Pancreas (tissue), 10 donors: Measurements from ENCODE around the gene CYP27A1. TPM values are rescaled to one million over a fixed set of nuclear protein-coding genes. Genes with fewer than 3 reads are reported as not detected.
A peak's percentile ranks its signal among the peaks of the same experiment; 100 is the strongest.

ENCODE experiments used
- ATAC-seq, 4 donors: fragments of 200-7000 bp; cut with Tn5 transposase; one replicate each; pipeline versions ENCODE4 v1.8.0 to v1.9.1; 2020; ENCODE audit warnings: mild to moderate bottlenecking in 4 of 4, moderate library complexity in 4 of 4
- DNase-seq, 6 donors: peaks; one replicate each; pipeline ENCODE4 v3.0.0-alpha.2; 2020
- FAIRE-seq: peaks from 2 replicates; lab custom pipeline; 2012; peaks lifted over from hg19 to GRCh38; lab: Jason Lieb, UNC
- H3K27ac ChIP-seq, 4 donors: fragments of 200-600 bp; sonication (generic); 1 replicate in 3 of 4; 2 replicates in 1 of 4; pipeline versions ENCODE4 v1.5.0 to v1.8.0; 2020
- H3K27me3 ChIP-seq, 4 donors: fragments of 200-600 bp; one replicate each; pipeline ENCODE4 v1.8.0; 2021
- H3K36me3 ChIP-seq, 3 donors: fragments of 200-600 bp; sonication (generic) in 1 of 3; one replicate each; pipeline versions ENCODE4 v1.5.0 to v1.8.0; 2020 to 2021
- H3K4me1 ChIP-seq, 3 donors: fragments of 200-600 bp; one replicate each; pipeline ENCODE4 v1.8.0; 2021
- H3K4me3 ChIP-seq, 4 donors: fragments of 200-600 bp; sonication (generic) in 2 of 4; one replicate each; pipeline versions ENCODE4 v1.5.0 to v1.8.0; 2020 to 2021
- H3K9me3 ChIP-seq, 4 donors: fragments of 200-600 bp; one replicate each; pipeline ENCODE4 v1.8.0; 2021
- CTCF ChIP-seq, 4 donors: fragments of 200-600 bp; sonication (generic) in 3 of 4; IDR thresholded peaks; one replicate each; pipeline versions ENCODE4 v1.5.0 to v1.8.0; 2021; ENCODE audit warnings: antibody characterized with exemption in 4 of 4
- WGBS, 2 donors: extraction: QIAGEN DNeasy Blood & Tissue Kit; methylation state at CpG; one replicate each; pipeline ENCODE4 v1.1.7; 2013; 5-methylcytosine and 5-hydroxymethylcytosine counted together
- intact Hi-C, 3 donors: fragments of 100-400 bp; cut with DNase I; formaldehyde crosslinking; loops; one replicate each; pipeline versions ENCODE4 v1.11.1 to v1.14.2; 2022
- polyA plus RNA-seq, 2 donors: library from polyadenylated mRNA; stranded (reverse); fragments of 200-250 nt; gene quantifications; one replicate each; pipeline ENCODE4 v1.2.3, GENCODE V29; 2013
- total RNA-seq, 6 donors: library from RNA; stranded (reverse); fragmentation: NEBNext Ultra II Directional in 4 of 6; extraction: Animal tissue kit (Norgen Biotek cat#: 25700) in 4 of 6; gene quantifications; one replicate each; pipeline versions ENCODE4 v1.2.1 to v1.2.4, GENCODE V29; 2021 to 2023
- donor health status: healthy with polysubstance abuse.
- donor health status: DM: no; HTN: no; CAD: no; lungs with moderate emphysema.
- donor health status: DM: no; HTN: no; CAD: no.
- donor health status: control.
- donor health status: control.
- donor health status: Bipolar disorder and iron deficiency.
- donor health status: DM: yes; HTN: yes; CAD: no.
- donor health status: DM: no; HTN: no; CAD: no.
- donor health status: DM: no; HTN: no; CAD: no.
- donor health status: DM: yes; HTN: yes; CAD: no.

Gene CYP27A1
- total and polyA plus RNA-seq, 8 donors = 3.1 to 21.6 (median 5.1) TPM

GRCh38 chr2:218754201-218754600, 27.7 kb upstream of the CYP27A1 start:
- H3K27ac ChIP-seq = no peak overlapping the region
- peak in 3 of 4 donors; percentile 31 to 34 (median 32) for ATAC-seq
- H3K4me1 ChIP-seq = no peaks in the 10 kb centered on the region
- H3K36me3 ChIP-seq = peaks cover 0 to 31% (median 22%) of the 10 kb centered on the region in 3 donors
- WGBS, 2 donors = 57 to 65% methylated on average over 3 of the region's 3 CpGs
- TF ChIP-seq CTCF (IDR thresholded peaks at IDR 0.05) = no peak
- FAIRE-seq = no peak
- intact Hi-C loops = no loop called here
- no peaks in the 10 kb centered on the region for H3K27me3 ChIP-seq
- peak in 2 of 6 donors; percentile 58 to 62 for DNase-seq
- no peaks in the 10 kb centered on the region for H3K9me3 ChIP-seq
- H3K4me3 ChIP-seq = no peak overlapping the region

- no peak for FAIRE-seq
- H3K4me1 ChIP-seq = no peaks in the 10 kb centered on the region
Observed at GRCh38 chr2:218754781-218755180, 27.2 kb upstream of the CYP27A1 start.

DNA sequence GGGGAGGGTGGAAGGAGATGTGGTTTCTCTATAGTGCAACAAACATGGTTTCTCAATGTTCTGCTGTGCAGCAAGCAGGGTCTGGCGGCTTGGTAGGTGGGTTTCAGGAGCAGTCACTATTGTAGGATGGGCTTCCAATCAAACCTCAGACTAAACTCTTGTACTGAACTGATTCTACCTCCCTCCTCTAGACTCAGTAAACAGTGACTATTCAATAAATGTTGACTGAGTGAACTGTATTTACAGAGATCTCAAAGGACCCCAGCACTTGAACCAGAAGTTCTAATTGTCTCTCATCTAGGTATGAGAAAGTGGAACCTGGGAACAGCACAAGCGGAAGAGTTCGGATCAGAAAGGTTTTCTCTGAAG, 26.8 kb upstream of the CYP27A1 start:
- DNase-seq = no peak
- TF ChIP-seq CTCF (IDR thresholded peaks at IDR 0.05) = no peak
- H3K27ac ChIP-seq = no peak overlapping the region
- no peaks in the 10 kb centered on the region for H3K4me1 ChIP-seq
- no peak for ATAC-seq
- 95 to 98% methylated on average over 3 of the region's 3 CpGs for WGBS, 2 donors
- intact Hi-C loops = no loop called here
- no peak for FAIRE-seq
- no peaks in the 10 kb centered on the region for H3K9me3 ChIP-seq
- peaks cover 0 to 22% (median 15%) of the 10 kb centered on the region in 3 donors for H3K36me3 ChIP-seq
- no peaks in the 10 kb centered on the region for H3K27me3 ChIP-seq
- no peak overlapping the region for H3K4me3 ChIP-seq

More at GRCh38 chr2:218754781-218755180, 27.2 kb upstream of the CYP27A1 start:
- H3K27me3 ChIP-seq = no peaks in the 10 kb centered on the region
- intact Hi-C loops = no loop called here
- no peak overlapping the region for H3K27ac ChIP-seq
- no peak for TF ChIP-seq CTCF (IDR thresholded peaks at IDR 0.05)
- H3K4me3 ChIP-seq = no peak overlapping the region
- ATAC-seq (no peak), DNase-seq (no peak)
- H3K9me3 ChIP-seq = no peaks in the 10 kb centered on the region
- WGBS, 2 donors = 94% methylated on average over 7 of the region's 7 CpGs
- H3K36me3 ChIP-seq = peaks cover 0 to 26% (median 18%) of the 10 kb centered on the region in 3 donors

DNA sequence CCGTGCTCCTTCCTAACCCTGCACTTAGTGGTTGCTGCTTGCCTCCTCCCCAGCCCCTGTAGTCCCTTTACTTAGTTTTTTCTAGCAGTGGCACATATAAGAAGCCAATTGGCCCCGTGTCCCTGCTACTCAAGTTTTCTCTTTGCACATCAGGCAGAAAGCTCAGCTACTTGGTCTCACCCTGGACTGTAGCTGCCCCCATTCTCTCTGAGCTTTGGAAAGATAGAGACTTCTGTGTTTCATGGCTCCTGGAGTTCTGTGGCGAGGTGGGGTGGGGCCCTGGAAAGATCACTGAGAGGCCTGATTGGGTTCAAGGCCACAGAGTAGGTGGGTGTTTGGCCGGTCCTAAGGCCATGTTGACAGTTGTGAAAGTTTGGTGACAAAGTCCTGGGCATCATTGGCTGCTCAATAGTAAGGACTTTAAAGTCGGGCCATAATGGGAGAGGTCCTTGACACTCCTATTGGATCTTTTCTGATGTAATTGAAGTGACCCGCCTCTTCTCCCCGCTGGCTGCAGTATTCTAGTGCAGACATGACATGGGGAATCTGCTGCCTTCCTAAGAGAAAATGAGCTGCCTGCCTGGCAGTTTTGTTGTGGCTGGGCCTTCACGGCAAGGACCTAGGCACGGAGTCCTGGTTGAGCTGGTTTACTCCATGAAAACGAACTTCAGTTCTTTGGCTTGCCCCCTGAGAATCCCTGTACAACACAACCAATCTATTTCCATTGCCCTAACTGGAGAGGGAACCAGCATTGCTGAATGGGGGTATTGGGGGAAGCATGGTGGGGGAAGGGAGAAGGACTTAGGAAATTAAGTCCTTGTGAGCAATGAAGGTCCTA, 26.2 kb upstream of the CYP27A1 start:
- Histone ChIP-seq H3K36me3 (peaks cover 0 to 18% (median 14%) of the 10 kb centered on the region in 3 donors), H3K4me1 (no peaks in the 10 kb centered on the region), H3K27me3 (no peaks in the 10 kb centered on the region), H3K4me3 (no peak overlapping the region), H3K27ac (no peak overlapping the region), H3K9me3 (no peaks in the 10 kb centered on the region)
- intact Hi-C loops = no loop called here
- no peak for TF ChIP-seq CTCF (IDR thresholded peaks at IDR 0.05)
- FAIRE-seq (no peak), ATAC-seq (no peak), DNase-seq (no peak)
- WGBS, 2 donors = 93 to 94% methylated on average over 10 of the region's 10 CpGs
